Trophoblast cell (in vitro differentiated cells and primary cell): Measurements from ENCODE around the gene POP5. TPM values are rescaled to one million over a fixed set of nuclear protein-coding genes. Genes with fewer than 3 reads are reported as not detected.

Experiments used
- DNase-seq, 2 donors: peaks; one replicate each; pipeline ENCODE4 v3.0.0-alpha.2; 2016
- H2AFZ ChIP-seq: 2 replicates; pipeline ENCODE4 v1.6.1; 2013; ENCODE audit warnings: low read length, moderate library complexity, mild to moderate bottlenecking; ENCODE audit not compliant: insufficient read depth, poor library complexity
- H2AK5ac ChIP-seq: 2 replicates; pipeline ENCODE4 v1.6.1; 2013; ENCODE audit warnings: mild to moderate bottlenecking, low read length
- H2BK120ac ChIP-seq: 2 replicates; pipeline ENCODE4 v1.6.1; 2013; ENCODE audit warnings: low read length, mild to moderate bottlenecking, moderate library complexity; ENCODE audit not compliant: insufficient read depth, poor library complexity
- H2BK12ac ChIP-seq: 2 replicates; pipeline ENCODE4 v1.6.1; 2013; ENCODE audit warnings: mild to moderate bottlenecking, low read length, moderate library complexity
- H2BK5ac ChIP-seq: 2 replicates; pipeline ENCODE4 v1.6.1; 2013; ENCODE audit warnings: low read length, low read depth, moderate library complexity, mild to moderate bottlenecking; ENCODE audit not compliant: poor library complexity
- H3K14ac ChIP-seq: 2 replicates; pipeline ENCODE4 v1.6.1; 2013; ENCODE audit warnings: mild to moderate bottlenecking, low read length
- H3K18ac ChIP-seq: 2 replicates; pipeline ENCODE4 v1.6.1; 2013; ENCODE audit warnings: mild to moderate bottlenecking, low read length
- H3K23ac ChIP-seq: 2 replicates; pipeline ENCODE4 v1.6.1; 2013; ENCODE audit warnings: low read length
- H3K27ac ChIP-seq: 2 replicates; pipeline ENCODE4 v1.5.1; 2013; ENCODE audit warnings: low read depth, mild to moderate bottlenecking, inconsistent platforms, low read length, moderate library complexity
- H3K27me3 ChIP-seq: 2 replicates; pipeline ENCODE4 v1.6.1; 2013; ENCODE audit warnings: inconsistent platforms, mild to moderate bottlenecking, low read length, moderate library complexity; ENCODE audit not compliant: insufficient read depth
- H3K36me3 ChIP-seq, 2 experiments: 1 replicate in 1 of 2; 2 replicates in 1 of 2; pipeline ENCODE4 v1.6.1; 2013; ENCODE audit warnings: low read length in 2 of 2, mild to moderate bottlenecking in 2 of 2, moderate library complexity in 1 of 2; ENCODE audit not compliant: insufficient read depth in 2 of 2, control insufficient read depth in 1 of 2
- H3K4ac ChIP-seq: 2 replicates; pipeline ENCODE4 v1.6.1; 2013; ENCODE audit warnings: low read depth, mild to moderate bottlenecking, low read length, moderate library complexity
- H3K4me1 ChIP-seq, 2 experiments: 1 replicate in 1 of 2; 2 replicates in 1 of 2; pipeline ENCODE4 v1.6.1; 2013; ENCODE audit warnings: low read length in 2 of 2, mild to moderate bottlenecking in 2 of 2, moderate library complexity in 1 of 2; ENCODE audit not compliant: insufficient read depth in 2 of 2, control insufficient read depth in 1 of 2
- H3K4me2 ChIP-seq: 2 replicates; pipeline ENCODE4 v1.6.1; 2013; ENCODE audit warnings: inconsistent platforms, mild to moderate bottlenecking, low read length, moderate library complexity
- H3K4me3 ChIP-seq: 2 replicates; pipeline ENCODE4 v1.5.1; 2013; ENCODE audit warnings: mild to moderate bottlenecking, low read depth, low read length, inconsistent platforms
- H3K79me1 ChIP-seq: one replicate; pipeline ENCODE4 v1.6.1; 2013; ENCODE audit warnings: low read length
- H3K79me2 ChIP-seq: 2 replicates; pipeline ENCODE4 v1.6.1; 2013; ENCODE audit warnings: low read length, mild to moderate bottlenecking; ENCODE audit not compliant: control insufficient read depth, insufficient read depth, poor library complexity
- H3K9ac ChIP-seq: 2 replicates; pipeline ENCODE4 v1.6.1; 2013; ENCODE audit warnings: mild to moderate bottlenecking, low read length
- H3K9me3 ChIP-seq: 2 replicates; pipeline ENCODE4 v1.6.1; 2013; ENCODE audit warnings: low read depth, mild to moderate bottlenecking, control low read depth, inconsistent platforms, low read length; ENCODE audit not compliant: insufficient read depth
- H4K12ac ChIP-seq: 2 replicates; pipeline ENCODE4 v1.6.1; 2013; ENCODE audit warnings: low read depth, mild to moderate bottlenecking, low read length, moderate library complexity
- H4K8ac ChIP-seq: 2 replicates; pipeline ENCODE4 v1.6.1; 2013; ENCODE audit warnings: low read depth, mild to moderate bottlenecking, low read length, moderate library complexity
- H4K91ac ChIP-seq: one replicate; pipeline ENCODE4 v1.6.1; 2013; ENCODE audit warnings: low read depth, mild to moderate bottlenecking, low read length, moderate library complexity
- WGBS: extraction: QIAGEN DNeasy Blood & Tissue Kit; methylation state at CpG from one replicate; pipeline ENCODE4 v1.1.7; 2013; ENCODE audit warnings: missing lambda C conversion rate; ENCODE audit not compliant: insufficient read length, insufficient coverage; ENCODE audit errors: extremely low coverage; 5-methylcytosine and 5-hydroxymethylcytosine counted together
- polyA plus RNA-seq: library from polyadenylated mRNA; stranded (reverse); fragments of 200-250 nt; gene quantifications from 2 replicates; pipeline ENCODE4 v1.2.3, GENCODE V29; 2013

Gene POP5, protein sequence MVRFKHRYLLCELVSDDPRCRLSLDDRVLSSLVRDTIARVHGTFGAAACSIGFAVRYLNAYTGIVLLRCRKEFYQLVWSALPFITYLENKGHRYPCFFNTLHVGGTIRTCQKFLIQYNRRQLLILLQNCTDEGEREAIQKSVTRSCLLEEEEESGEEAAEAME
- 21.1 and 21.2 TPM in 2 replicates for polyA plus RNA-seq

DNA sequence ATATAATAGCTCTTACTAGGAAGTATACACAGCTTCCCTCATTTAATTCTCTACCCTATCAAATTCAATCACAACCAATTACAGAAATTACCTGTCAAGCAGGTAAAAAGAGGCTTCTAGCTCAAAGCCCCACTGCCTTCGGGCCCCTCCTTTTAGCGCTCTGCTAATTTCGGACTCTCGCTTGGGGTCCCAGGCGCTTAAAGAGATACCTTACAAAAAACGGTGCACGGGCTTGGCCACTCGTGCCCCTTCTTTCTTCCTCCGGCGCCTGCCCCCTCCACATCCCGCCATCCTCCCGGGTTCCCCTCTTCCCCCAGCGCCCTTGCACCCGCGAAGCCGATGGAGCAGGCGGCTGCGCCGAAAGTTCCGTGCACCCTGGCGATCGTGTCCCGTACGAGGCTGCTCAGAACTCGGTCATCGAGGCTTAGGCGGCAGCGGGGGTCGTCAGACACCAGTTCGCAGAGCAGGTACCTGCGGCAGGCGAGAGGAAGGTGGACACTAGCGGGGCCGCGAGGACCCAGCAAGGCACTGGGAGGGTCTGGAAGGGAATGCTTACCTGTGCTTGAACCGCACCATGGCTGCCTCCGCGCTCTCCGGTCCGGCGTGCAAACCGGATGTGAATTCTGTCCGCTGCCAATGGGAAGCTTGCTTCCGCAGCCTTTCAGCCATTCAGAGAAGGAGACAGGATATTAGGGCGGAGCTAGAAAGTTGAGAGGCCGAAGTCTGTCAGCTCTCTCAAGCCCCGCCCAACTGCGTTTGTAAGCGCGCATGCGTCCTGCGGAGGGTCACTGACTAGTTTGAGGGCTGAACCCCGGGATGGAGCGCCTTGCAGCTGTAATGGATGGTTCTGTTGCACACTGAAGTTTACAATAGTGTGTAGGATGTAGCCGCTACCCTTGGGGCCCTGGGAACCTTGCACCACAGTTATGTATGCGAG lies at the start of gene POP5:
Gene POP5 (minus strand): TSS at position 616 of the 937 bp plus-strand sequence. CDS start 40 bp downstream, at position 576.
- Histone ChIP-seq H2BK5ac (no peak within 1 kb of the TSS), H3K23ac (no peak within 1 kb of the TSS), H3K36me3 (peaks cover 17 to 33% of the 10 kb centered on the region in 2 experiments), H3K14ac (peak within 1 kb of the TSS; percentile 60), H4K91ac (no peak within 1 kb of the TSS), H3K4me1 (peaks cover 2 to 6% of the 10 kb centered on the region in 2 experiments), H2BK120ac (no peak within 1 kb of the TSS), H4K8ac (peak within 1 kb of the TSS; percentile 94), H4K12ac (peak within 1 kb of the TSS; percentile 73), H3K9me3 (peaks cover 1% of the 10 kb centered on the region), H3K4me2 (peak within 1 kb of the TSS; percentile 99), H3K4me3 (peak within 1 kb of the TSS; percentile 94), H2AFZ (peak within 1 kb of the TSS; percentile 84), H3K27me3 (peaks cover 8% of the 10 kb centered on the region), H3K18ac (no peak within 1 kb of the TSS), H3K9ac (peak within 1 kb of the TSS; percentile 91), H3K79me1 (peaks cover 2% of the 10 kb centered on the region), H2BK12ac (no peak within 1 kb of the TSS), H3K27ac (no peak within 1 kb of the TSS), H2AK5ac (no peak within 1 kb of the TSS), H3K79me2 (no peaks in the 10 kb centered on the region), H3K4ac (no peak within 1 kb of the TSS)
- no CpG with 5 or more reads among the region's 56 CpGs for WGBS
- peak; percentile 96 to 99 for DNase-seq

DNA sequence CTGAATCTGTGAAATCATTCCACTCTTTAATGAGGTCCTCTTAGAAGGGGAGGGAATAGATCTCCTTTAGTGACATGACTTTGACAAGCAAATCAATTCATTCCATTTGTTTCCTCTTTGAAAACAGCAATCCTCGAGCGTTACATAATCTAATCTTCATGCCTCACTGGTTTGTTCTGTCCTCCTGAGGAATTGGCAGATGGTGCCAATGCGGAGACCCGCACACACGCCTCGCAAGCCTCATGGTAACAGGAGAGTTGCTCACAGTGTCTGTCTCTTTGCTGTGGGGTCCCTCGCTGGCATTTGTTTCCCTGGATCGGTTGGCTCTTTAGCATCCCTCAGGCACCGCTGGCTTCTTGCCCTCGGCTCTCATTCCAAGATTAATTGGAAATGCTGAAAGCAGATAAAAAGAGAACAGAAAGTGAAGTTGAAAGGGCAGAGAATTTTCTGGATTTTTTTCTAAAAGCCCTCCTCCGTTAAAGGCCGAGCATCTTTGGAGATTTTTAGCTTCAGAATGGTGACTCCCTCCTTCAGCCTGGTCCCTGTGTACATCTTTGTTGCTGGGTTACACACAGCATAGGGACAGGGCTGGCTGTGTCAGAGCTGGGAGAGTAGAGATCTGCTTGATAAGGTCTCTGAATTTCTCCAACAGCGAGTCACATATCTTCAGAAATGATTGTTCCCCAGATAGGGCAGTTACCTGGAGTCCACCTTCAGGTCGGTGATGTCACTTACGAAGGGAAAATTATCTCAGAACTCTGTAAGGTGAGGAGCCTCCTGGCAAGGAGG lies 49.1 kb upstream of the POP5 start:
- Histone ChIP-seq H3K79me1 (no peaks in the 10 kb centered on the region), H3K9ac (no peak overlapping the region), H4K12ac (no peak overlapping the region), H2AK5ac (no peak overlapping the region), H4K91ac (no peak overlapping the region), H3K18ac (no peak overlapping the region), H3K27me3 (no peaks in the 10 kb centered on the region), H3K9me3 (peaks cover 2% of the 10 kb centered on the region), H4K8ac (no peak overlapping the region), H2BK120ac (no peak overlapping the region), H3K4me1 (no peaks in the 10 kb centered on the region), H3K4me3 (no peak overlapping the region), H2BK12ac (no peak overlapping the region), H3K4me2 (no peak overlapping the region), H3K23ac (no peak overlapping the region), H3K4ac (no peak overlapping the region), H3K79me2 (no peaks in the 10 kb centered on the region), H2BK5ac (no peak overlapping the region), H3K14ac (no peak overlapping the region), H3K36me3 (no peaks in the 10 kb centered on the region), H2AFZ (no peak overlapping the region), H3K27ac (no peak overlapping the region)
- no CpG with 5 or more reads among the region's 15 CpGs for WGBS
- DNase-seq = peak; percentile 80 to 94

DNA sequence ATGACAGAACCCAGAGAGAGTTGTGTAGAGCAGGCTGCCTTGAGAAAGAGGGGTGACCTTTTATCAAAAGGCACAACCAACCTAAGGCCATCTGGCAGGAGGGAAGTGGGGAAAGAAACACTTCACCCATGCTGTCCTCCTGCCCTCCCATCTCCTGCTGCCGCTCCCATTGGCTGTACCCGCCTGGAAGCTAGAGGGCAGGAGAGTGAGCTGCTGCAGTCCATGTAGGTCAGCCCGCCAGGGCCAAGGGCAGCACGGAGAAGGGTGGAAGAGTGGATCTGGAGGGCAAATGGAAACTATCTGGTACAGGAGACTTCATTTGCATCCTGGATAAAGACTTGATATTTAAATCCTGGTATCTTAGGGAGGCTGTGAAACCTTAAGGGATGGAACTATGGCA lies 47.7 kb upstream of the POP5 start:
- Histone ChIP-seq H3K4ac (no peak overlapping the region), H2BK12ac (no peak overlapping the region), H2BK120ac (no peak overlapping the region), H3K36me3 (no peaks in the 10 kb centered on the region), H4K12ac (no peak overlapping the region), H3K9ac (no peak overlapping the region), H3K9me3 (peaks cover 2% of the 10 kb centered on the region), H3K4me3 (no peak overlapping the region), H3K4me2 (no peak overlapping the region), H3K79me2 (no peaks in the 10 kb centered on the region), H3K14ac (no peak overlapping the region), H4K8ac (no peak overlapping the region), H2AK5ac (no peak overlapping the region), H3K18ac (no peak overlapping the region), H4K91ac (no peak overlapping the region), H3K4me1 (no peaks in the 10 kb centered on the region), H2AFZ (no peak overlapping the region), H3K79me1 (no peaks in the 10 kb centered on the region), H3K23ac (no peak overlapping the region), H3K27ac (no peak overlapping the region), H2BK5ac (no peak overlapping the region), H3K27me3 (no peaks in the 10 kb centered on the region)
- no CpG with 5 or more reads among the region's 4 CpGs for WGBS
- DNase-seq = no peak
